GM18505 (cell line): ENCODE results near the gene CAMKK1.

Source experiments
- ATAC-seq: cut with Tn5 transposase; IDR thresholded peaks from one replicate; pipeline ENCODE4 v1.9.1; 2021; ENCODE audit not compliant: unreplicated experiment
- POLR2A ChIP-seq: IDR thresholded peaks from 4 replicates; pipeline ENCODE4 v1.6.1; 2011; ENCODE audit warnings: borderline replicate concordance; ENCODE audit not compliant: insufficient read depth, insufficient read length; ENCODE audit errors: extremely low read depth

CAMKK1 gene

GRCh38 chr17:3896968-3897235 lies 4.0 kb upstream of the CAMKK1 start:
- TF ChIP-seq POLR2A, result no peak
- no peak for ATAC-seq

DNA sequence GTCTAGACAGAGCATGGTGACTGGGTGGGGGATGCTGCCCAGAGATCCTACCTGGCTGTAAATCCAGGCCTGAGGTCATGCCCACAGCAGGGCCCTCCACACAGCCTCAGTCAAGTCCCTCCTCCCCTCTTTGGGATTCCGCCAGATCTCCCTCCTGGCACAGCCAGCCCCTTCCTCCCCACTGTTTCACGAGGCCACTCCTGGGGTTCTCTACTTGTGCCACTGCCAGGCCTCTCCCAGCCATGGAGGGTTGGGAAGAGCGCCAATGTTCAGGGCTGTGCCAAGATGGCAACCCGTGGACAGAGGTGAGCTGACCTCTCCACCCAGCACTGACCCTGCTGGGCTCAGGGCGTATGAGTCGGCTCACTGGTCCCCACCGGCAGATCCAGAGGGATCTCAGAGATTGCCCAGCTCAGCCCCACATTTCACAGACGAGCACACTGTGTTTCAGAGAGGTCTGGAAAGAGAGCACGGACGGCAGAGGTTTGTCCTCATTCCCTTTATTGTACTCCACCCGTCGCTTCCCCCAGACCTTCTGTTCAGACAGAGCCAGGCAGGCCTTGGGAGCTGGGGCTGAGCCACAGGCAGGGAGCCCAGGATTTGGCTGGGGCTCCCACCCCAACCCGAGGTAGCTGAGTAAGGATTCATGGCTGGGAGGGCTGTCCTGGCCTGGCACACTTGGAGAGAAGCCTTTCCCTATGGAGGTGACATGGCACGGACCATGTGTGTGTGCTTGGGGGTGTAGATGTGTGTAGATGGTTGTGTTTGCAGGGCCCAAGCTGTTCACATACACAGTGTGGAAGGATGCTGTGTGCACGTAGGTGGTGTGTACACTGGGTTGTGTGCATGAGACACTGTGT lies 3.5 kb upstream of the CAMKK1 start:
- no peak for ATAC-seq
- TF ChIP-seq POLR2A, result no peak

DNA sequence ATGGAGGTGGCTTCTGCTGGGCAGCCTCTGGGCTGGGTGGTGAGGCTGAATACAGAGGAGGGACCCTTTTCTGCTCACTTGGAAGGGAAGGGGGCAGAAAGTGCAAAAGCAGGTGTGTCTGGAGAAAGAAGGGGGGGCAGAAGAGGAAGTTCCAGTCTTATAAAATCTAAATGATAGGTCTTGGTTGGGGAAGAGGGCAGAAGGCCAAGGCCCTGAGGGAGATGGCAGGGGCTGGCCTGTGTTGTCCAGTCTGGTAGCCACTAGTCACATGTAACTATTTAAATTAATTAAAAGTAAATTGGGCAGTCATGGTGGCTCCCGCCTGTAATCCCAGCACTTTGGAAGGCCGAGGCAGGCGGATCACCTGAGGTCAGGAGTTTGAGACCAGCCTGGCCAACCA lies 2.5 kb upstream of the CAMKK1 start:
- TF ChIP-seq POLR2A, result no peak
- no peak for ATAC-seq

GRCh38 chr17:3894911-3895343 lies 2.1 kb upstream of the CAMKK1 start:
- no peak for TF ChIP-seq POLR2A
- no peak for ATAC-seq

- no peak for ATAC-seq
- no peak for TF ChIP-seq POLR2A
Measured at GRCh38 chr17:3894188-3894587, 1.3 kb upstream of the CAMKK1 start.

DNA sequence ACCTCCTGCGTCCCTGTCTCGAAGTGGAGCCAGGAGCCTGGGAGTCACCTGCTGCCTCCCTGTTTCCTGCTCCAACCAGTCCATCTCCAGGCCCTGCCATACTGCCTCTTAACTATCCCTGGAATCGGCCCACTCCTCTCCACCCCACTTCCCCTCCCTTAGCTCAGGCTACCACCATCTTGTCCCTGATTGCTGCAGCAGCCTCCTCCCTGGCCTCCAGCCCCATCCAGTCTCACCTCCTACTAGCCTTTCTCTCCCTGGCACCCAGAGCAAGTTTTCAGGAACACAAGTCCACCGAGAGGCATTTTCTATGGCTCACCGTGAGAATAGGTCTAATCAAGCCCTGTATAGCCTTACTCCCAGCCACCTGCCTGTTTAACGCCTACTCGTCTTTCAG lies 865 bp upstream of the CAMKK1 start:
- no peak for TF ChIP-seq POLR2A
- no peak for ATAC-seq

- ATAC-seq, result no peak
- no peak for TF ChIP-seq POLR2A
Measured at GRCh38 chr17:3892095-3892998, 506 bp downstream of the CAMKK1 start.

GRCh38 chr17:3891626-3892094 lies 1.2 kb downstream of the CAMKK1 start:
- no peak for ATAC-seq
- no peak for TF ChIP-seq POLR2A

DNA sequence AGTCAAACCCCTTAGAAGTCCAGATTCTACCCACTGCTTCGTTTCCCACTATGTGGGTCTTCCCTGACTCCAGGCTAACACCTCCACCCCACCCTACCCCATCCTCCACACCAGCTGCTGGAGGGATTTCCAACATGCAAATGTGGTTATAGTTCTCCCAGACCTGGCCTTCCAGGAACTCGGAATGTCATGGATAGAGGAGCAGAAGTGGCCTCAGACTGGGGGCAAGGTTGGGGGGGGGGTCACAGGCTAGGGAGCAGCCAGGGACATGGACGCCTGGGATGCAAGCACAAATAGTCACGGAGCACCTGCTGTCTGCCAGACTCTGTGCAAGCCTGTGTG lies 2.0 kb downstream of the CAMKK1 start:
- no peak for ATAC-seq
- no peak for TF ChIP-seq POLR2A

DNA sequence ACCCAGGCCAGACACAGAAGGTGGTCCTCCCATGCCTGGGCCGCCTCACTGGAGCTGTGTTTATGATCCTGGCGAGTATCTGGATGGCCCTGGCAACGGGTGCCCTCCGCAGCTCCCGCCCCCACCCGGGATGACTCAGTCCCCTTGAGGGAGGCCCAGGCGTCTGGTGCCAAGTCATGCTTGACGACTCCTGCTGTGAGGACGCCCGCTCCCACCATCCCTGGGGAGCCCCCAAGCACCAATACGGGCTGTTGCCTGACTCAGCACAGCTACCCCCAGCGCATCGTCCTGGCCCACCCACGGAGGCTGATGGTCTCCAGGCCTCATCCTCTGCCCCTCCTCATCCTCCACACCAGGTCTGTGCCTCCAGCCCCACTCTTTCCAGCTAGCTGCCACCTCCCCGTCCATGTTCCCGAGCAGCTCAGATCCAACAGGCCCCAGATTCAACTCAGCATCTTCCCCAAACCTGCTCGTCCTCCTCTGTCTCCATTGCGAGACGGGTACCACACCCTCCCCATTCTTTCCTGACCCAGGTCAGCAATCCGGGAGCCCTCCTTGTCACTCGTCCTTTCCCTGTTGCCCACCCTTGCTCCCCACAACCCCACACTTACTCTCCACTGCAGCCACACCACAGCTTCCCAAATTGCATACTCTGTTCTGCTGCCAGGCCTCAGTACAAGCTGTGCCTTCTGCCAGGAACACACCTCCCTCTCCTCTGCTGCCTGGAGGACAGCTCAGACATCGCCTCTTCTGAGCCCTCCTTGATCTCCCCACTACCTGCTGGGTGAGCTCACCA lies 2.6 kb downstream of the CAMKK1 start:
- no peak for ATAC-seq
- no peak for TF ChIP-seq POLR2A

DNA sequence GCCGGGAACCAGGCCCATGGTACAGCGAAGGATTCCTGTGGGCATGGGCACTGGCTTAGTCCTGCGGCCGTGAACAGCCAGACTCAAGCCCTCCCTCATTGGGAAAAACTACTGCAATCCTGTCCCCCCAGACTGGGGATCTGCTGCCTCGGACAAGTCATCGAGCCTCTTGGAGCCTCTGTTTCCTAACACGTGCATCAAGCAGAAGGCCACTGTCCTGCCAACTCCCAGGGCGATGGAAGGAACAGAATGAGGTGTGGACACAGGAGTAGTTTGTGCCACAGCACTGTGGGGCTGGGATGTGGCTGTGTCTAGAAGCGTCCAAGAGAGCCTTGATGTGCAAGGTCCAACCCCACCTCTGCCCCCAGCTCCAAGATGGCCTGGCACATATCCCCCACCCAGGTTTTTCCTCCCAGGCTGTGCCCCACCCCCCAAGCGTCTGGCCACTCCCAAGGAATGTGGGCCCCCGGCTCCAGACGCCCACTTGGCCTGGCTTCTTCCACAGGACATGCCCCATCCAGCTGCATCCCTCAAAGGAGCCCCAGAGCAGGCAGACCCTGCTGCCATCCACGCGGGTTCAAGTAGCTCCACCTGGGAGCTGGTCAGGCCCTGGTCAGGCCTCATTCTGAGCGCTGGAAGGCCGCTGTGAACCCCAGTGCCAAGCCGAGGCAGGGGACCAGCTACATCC lies 3.4 kb downstream of the CAMKK1 start:
- TF ChIP-seq POLR2A, result no peak
- no peak for ATAC-seq

- TF ChIP-seq POLR2A, result no peak
- ATAC-seq, result no peak
Measured at GRCh38 chr17:3888343-3889171, 4.3 kb downstream of the CAMKK1 start.
